Measurements from ENCODE around the gene SLC25A2. TPM values are rescaled to one million over a fixed set of nuclear protein-coding genes. Genes with fewer than 3 reads are reported as not detected.

SLC25A2 gene
- total and polyA plus RNA-seq, 12 donors: 0.07 to 1.5 (median 0.53) TPM; not detected in 5

DNA sequence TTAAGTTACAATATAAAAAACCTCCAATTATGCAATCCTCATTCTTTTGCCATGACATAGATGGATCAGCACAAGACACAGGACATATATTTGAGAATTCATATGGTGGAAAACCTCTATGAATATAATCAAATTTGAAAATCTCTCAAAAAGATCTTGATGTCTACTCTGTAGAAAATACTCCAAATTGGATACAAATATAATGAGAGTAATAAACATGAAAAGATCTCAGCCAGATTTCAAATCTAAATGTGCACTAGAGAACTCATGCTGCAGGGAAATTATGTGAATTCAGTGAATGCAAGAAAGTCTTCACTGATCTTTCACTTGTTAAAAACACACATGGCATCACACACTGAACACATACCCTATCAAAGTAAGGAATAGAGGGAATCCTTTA lies 44.9 kb downstream of the SLC25A2 start:
- peaks cover 19 to 100% (median 77%) of the 10 kb centered on the region in 3 donors for H3K9me3 ChIP-seq (replicated peaks in 1 of 3)
- no peaks in the 10 kb centered on the region for H3K27me3 ChIP-seq
- H3K36me3 ChIP-seq (replicated peaks in 1 of 2): no peaks in the 10 kb centered on the region
- H3K4me3 ChIP-seq: no peak overlapping the region
- DNase-seq: no peak
- intact Hi-C loops (cut with DNase I): no loop called here
- H3K27ac ChIP-seq: no peak overlapping the region
- TF ChIP-seq, protein P1, sequence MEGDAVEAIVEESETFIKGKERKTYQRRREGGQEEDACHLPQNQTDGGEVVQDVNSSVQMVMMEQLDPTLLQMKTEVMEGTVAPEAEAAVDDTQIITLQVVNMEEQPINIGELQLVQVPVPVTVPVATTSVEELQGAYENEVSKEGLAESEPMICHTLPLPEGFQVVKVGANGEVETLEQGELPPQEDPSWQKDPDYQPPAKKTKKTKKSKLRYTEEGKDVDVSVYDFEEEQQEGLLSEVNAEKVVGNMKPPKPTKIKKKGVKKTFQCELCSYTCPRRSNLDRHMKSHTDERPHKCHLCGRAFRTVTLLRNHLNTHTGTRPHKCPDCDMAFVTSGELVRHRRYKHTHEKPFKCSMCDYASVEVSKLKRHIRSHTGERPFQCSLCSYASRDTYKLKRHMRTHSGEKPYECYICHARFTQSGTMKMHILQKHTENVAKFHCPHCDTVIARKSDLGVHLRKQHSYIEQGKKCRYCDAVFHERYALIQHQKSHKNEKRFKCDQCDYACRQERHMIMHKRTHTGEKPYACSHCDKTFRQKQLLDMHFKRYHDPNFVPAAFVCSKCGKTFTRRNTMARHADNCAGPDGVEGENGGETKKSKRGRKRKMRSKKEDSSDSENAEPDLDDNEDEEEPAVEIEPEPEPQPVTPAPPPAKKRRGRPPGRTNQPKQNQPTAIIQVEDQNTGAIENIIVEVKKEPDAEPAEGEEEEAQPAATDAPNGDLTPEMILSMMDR (IDR thresholded peaks at IDR 0.05): no peak
- no peak for TF ChIP-seq POLR2A (IDR thresholded peaks at IDR 0.05)
- H3K4me1 ChIP-seq (replicated peaks in 1 of 2): no peaks in the 10 kb centered on the region

DNA sequence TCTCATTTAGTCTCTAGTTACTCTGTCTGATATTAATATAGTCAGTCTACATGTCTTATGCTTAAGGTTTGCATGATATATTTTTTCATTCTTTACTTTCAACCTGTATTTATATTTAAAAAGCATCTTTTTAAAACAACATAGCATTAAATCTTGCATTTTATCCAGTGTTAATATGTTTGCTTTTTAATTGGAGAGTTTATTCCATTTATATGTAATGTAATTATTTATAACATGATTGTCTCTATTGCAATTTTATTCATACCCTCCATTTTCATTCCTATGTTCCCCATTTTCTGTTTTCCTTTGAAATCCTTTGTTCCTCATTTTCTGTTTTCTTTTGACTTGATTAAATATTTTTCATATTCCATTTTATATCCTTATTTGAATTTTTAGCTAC lies 45.4 kb downstream of the SLC25A2 start:
- Histone ChIP-seq H3K4me1 (replicated peaks in 1 of 2) (no peaks in the 10 kb centered on the region), H3K36me3 (replicated peaks in 1 of 2) (no peaks in the 10 kb centered on the region), H3K27ac (no peak overlapping the region), H3K27me3 (no peaks in the 10 kb centered on the region), H3K4me3 (no peak overlapping the region), H3K9me3 (replicated peaks in 1 of 3) (peaks cover 19 to 99% (median 73%) of the 10 kb centered on the region in 3 donors)
- intact Hi-C loops (cut with DNase I): no loop called here
- TF ChIP-seq, protein P1 (IDR thresholded peaks at IDR 0.05): no peak
- TF ChIP-seq POLR2A (IDR thresholded peaks at IDR 0.05): no peak
- no peak for DNase-seq

Other genes starting within 250 kb of the SLC25A2 start
Only the 30 nearest of the 38 such genes appear.
- gene PCDHB7, start 131.4 kb downstream of the SLC25A2 start, total RNA-seq: 1 to 10 TPM in 6 of 9 donors, under 1 TPM in 3; 0.44 to 2.9 (median 1.6) TPM
- gene PCDHB7, start 131.4 kb downstream of the SLC25A2 start, polyA plus RNA-seq: under 1 TPM; 0.32 to 0.92 (median 0.37) TPM
- gene PCDHB8, start 126.3 kb downstream of the SLC25A2 start, total RNA-seq: 1 to 10 TPM in 4 of 9 donors, under 1 TPM in 5; 0.28 to 3.7 (median 0.99) TPM
- 1 to 10 TPM in 1 of 3 donors, under 1 TPM in 2; 0.03 to 1.3 (median 0.48) TPM for gene PCDHB8, start 126.3 kb downstream of the SLC25A2 start, polyA plus RNA-seq
- gene PCDHB16, start 121.7 kb downstream of the SLC25A2 start, total RNA-seq: 1 to 10 TPM in 7 of 9 donors, under 1 TPM in 2; 0.39 to 3.3 (median 1.5) TPM
- 1 to 10 TPM in 1 of 3 donors, under 1 TPM in 2; 0.67 to 1.4 (median 0.72) TPM for gene PCDHB16, start 121.7 kb downstream of the SLC25A2 start, polyA plus RNA-seq
- gene PCDHB9, start 116.9 kb downstream of the SLC25A2 start, total RNA-seq: 1 to 10 TPM in 3 of 9 donors, under 1 TPM in 6; 0.28 to 2.2 (median 0.52) TPM
- 1 to 10 TPM in 1 of 3 donors, under 1 TPM in 2; 0.27 to 1.3 (median 0.80) TPM for gene PCDHB9, start 116.9 kb downstream of the SLC25A2 start, polyA plus RNA-seq
- 1 to 10 TPM in 3 of 9 donors, under 1 TPM in 6; 0.18 to 2.3 (median 0.61) TPM for gene PCDHB10, start 111.7 kb downstream of the SLC25A2 start, total RNA-seq
- gene PCDHB10, start 111.7 kb downstream of the SLC25A2 start, polyA plus RNA-seq: 1 to 10 TPM in 1 of 3 donors, under 1 TPM in 2; 0.81 to 3.0 (median 0.88) TPM
- gene PCDHB11, start 104.4 kb downstream of the SLC25A2 start, total RNA-seq: 1 to 10 TPM in 7 of 9 donors, under 1 TPM in 2; 0.12 to 7.1 (median 2.5) TPM
- gene PCDHB11, start 104.4 kb downstream of the SLC25A2 start, polyA plus RNA-seq: under 1 TPM; 0.48 to 0.81 (median 0.67) TPM
- gene PCDHB12, start 95.3 kb downstream of the SLC25A2 start, total RNA-seq: 1 to 10 TPM in 7 of 9 donors, under 1 TPM in 2; 0.50 to 3.4 (median 1.5) TPM
- under 1 TPM; 0.40 to 0.97 (median 0.47) TPM for gene PCDHB12, start 95.3 kb downstream of the SLC25A2 start, polyA plus RNA-seq
- gene PCDHB13, start 90.1 kb downstream of the SLC25A2 start, total RNA-seq: 1 to 10 TPM in 8 of 9 donors, under 1 TPM in 1; 0.72 to 7.2 (median 5.9) TPM
- gene PCDHB13, start 90.1 kb downstream of the SLC25A2 start, polyA plus RNA-seq: 1 to 10 TPM; 1.3 to 5.4 (median 1.3) TPM
- 1 to 10 TPM; 1.7 to 7.7 (median 3.7) TPM for gene PCDHB14, start 80.7 kb downstream of the SLC25A2 start, total RNA-seq
- gene PCDHB14, start 80.7 kb downstream of the SLC25A2 start, polyA plus RNA-seq: 1 to 10 TPM; 1.9 to 4.1 (median 2.2) TPM
- gene PCDHB15, start 58.7 kb downstream of the SLC25A2 start, total RNA-seq: 1 to 10 TPM in 7 of 9 donors, under 1 TPM in 2; 0.95 to 3.2 (median 1.4) TPM
- 1 to 10 TPM; 1.2 to 2.2 (median 1.4) TPM for gene PCDHB15, start 58.7 kb downstream of the SLC25A2 start, polyA plus RNA-seq
- gene TAF7, start 16.7 kb upstream of the SLC25A2 start, total RNA-seq: 100 to 1,000 TPM in 1 of 9 donors, 10 to 100 TPM in 8; 38.0 to 111 (median 70.9) TPM
- gene TAF7, start 16.7 kb upstream of the SLC25A2 start, polyA plus RNA-seq: 100 to 1,000 TPM in 1 of 3 donors, 10 to 100 TPM in 2; 23.9 to 132 (median 29.7) TPM
- under 1 TPM; 0.09 to 0.96 (median 0.28) TPM for gene PCDHGA1, start 26.5 kb upstream of the SLC25A2 start, total RNA-seq
- gene PCDHGA1, start 26.5 kb upstream of the SLC25A2 start, polyA plus RNA-seq: under 1 TPM; 0.13 to 0.60 (median 0.32) TPM
- gene PCDHGA2, start 34.7 kb upstream of the SLC25A2 start, total RNA-seq: 1 to 10 TPM in 8 of 9 donors, under 1 TPM in 1; 0.91 to 6.1 (median 2.6) TPM
- gene PCDHGA2, start 34.7 kb upstream of the SLC25A2 start, polyA plus RNA-seq: 1 to 10 TPM in 1 of 3 donors, under 1 TPM in 2; 0.27 to 2.1 (median 0.56) TPM
- 1 to 10 TPM; 1.0 to 6.2 (median 3.0) TPM for gene PCDHGA3, start 39.8 kb upstream of the SLC25A2 start, total RNA-seq
- 1 to 10 TPM in 1 of 3 donors, under 1 TPM in 2; 0.27 to 1.5 (median 0.80) TPM for gene PCDHGA3, start 39.8 kb upstream of the SLC25A2 start, polyA plus RNA-seq
- gene PCDHGB1, start 46.0 kb upstream of the SLC25A2 start, total RNA-seq: 10 to 100 TPM in 2 of 9 donors, 1 to 10 TPM in 7; 1.6 to 16.1 (median 3.1) TPM
- 1 to 10 TPM in 1 of 3 donors, under 1 TPM in 2; 0.20 to 2.2 (median 0.88) TPM for gene PCDHGB1, start 46.0 kb upstream of the SLC25A2 start, polyA plus RNA-seq
- 1 to 10 TPM in 8 of 9 donors, under 1 TPM in 1; 0.97 to 9.5 (median 4.3) TPM for gene PCDHGA4, start 51.0 kb upstream of the SLC25A2 start, total RNA-seq
- 1 to 10 TPM in 1 of 3 donors, under 1 TPM in 2; 0.20 to 2.4 (median 0.64) TPM for gene PCDHGA4, start 51.0 kb upstream of the SLC25A2 start, polyA plus RNA-seq
- 1 to 10 TPM; 1.6 to 6.3 (median 3.4) TPM for gene PCDHGB2, start 55.9 kb upstream of the SLC25A2 start, total RNA-seq
- 1 to 10 TPM in 1 of 3 donors, under 1 TPM in 2; 0.10 to 1.8 (median 0.88) TPM for gene PCDHGB2, start 55.9 kb upstream of the SLC25A2 start, polyA plus RNA-seq
- 1 to 10 TPM in 8 of 9 donors, under 1 TPM in 1; 0.42 to 5.9 (median 2.0) TPM for gene PCDHGA5, start 60.1 kb upstream of the SLC25A2 start, total RNA-seq
- gene PCDHGA5, start 60.1 kb upstream of the SLC25A2 start, polyA plus RNA-seq: under 1 TPM; 0.24 to 0.80 (median 0.79) TPM
- 1 to 10 TPM; 1.4 to 7.1 (median 3.1) TPM for gene PCDHGB3, start 66.2 kb upstream of the SLC25A2 start, total RNA-seq
- gene PCDHGB3, start 66.2 kb upstream of the SLC25A2 start, polyA plus RNA-seq: 1 to 10 TPM in 1 of 3 donors, under 1 TPM in 2; 0.03 to 1.0 (median 0.70) TPM
- gene PCDHGA6, start 69.8 kb upstream of the SLC25A2 start, total RNA-seq: 1 to 10 TPM; 1.8 to 6.6 (median 2.9) TPM
- gene PCDHGA6, start 69.8 kb upstream of the SLC25A2 start, polyA plus RNA-seq: 1 to 10 TPM in 2 of 3 donors, under 1 TPM in 1; 0.57 to 2.1 (median 1.4) TPM
- 1 to 10 TPM in 8 of 9 donors, under 1 TPM in 1; 0.91 to 5.0 (median 1.9) TPM for gene PCDHGA7, start 78.7 kb upstream of the SLC25A2 start, total RNA-seq
- 1 to 10 TPM in 1 of 3 donors, under 1 TPM in 2; 0.37 to 1.4 (median 0.59) TPM for gene PCDHGA7, start 78.7 kb upstream of the SLC25A2 start, polyA plus RNA-seq
- 1 to 10 TPM; 3.3 to 9.1 (median 4.8) TPM for gene PCDHGB4, start 83.6 kb upstream of the SLC25A2 start, total RNA-seq
- gene PCDHGB4, start 83.6 kb upstream of the SLC25A2 start, polyA plus RNA-seq: 1 to 10 TPM in 1 of 3 donors, under 1 TPM in 2; 0.27 to 2.2 (median 0.72) TPM
- 1 to 10 TPM in 4 of 9 donors, under 1 TPM in 5; 0.06 to 4.0 (median 0.94) TPM for gene PCDHGA8, start 88.6 kb upstream of the SLC25A2 start, total RNA-seq
- under 1 TPM; 0.15 to 0.48 (median 0.17) TPM for gene PCDHGA8, start 88.6 kb upstream of the SLC25A2 start, polyA plus RNA-seq
- gene PCDHGB5, start 93.9 kb upstream of the SLC25A2 start, total RNA-seq: 10 to 100 TPM in 5 of 9 donors, 1 to 10 TPM in 4; 5.2 to 15.3 (median 11.7) TPM
- 1 to 10 TPM in 2 of 3 donors, under 1 TPM in 1; 0.40 to 4.5 (median 1.2) TPM for gene PCDHGB5, start 93.9 kb upstream of the SLC25A2 start, polyA plus RNA-seq
- gene PCDHGA9, start 98.7 kb upstream of the SLC25A2 start, total RNA-seq: 1 to 10 TPM; 1.5 to 8.6 (median 5.7) TPM
- gene PCDHGA9, start 98.7 kb upstream of the SLC25A2 start, polyA plus RNA-seq: 1 to 10 TPM in 2 of 3 donors, under 1 TPM in 1; 0.17 to 2.9 (median 1.3) TPM
- 10 to 100 TPM in 5 of 9 donors, 1 to 10 TPM in 4; 2.9 to 15.9 (median 11.5) TPM for gene PCDHGB6, start 104.0 kb upstream of the SLC25A2 start, total RNA-seq
- gene PCDHGB6, start 104.0 kb upstream of the SLC25A2 start, polyA plus RNA-seq: 1 to 10 TPM in 2 of 3 donors, under 1 TPM in 1; 0.61 to 7.2 (median 1.5) TPM
- gene PCDHGA10, start 108.9 kb upstream of the SLC25A2 start, total RNA-seq: 1 to 10 TPM; 4.5 to 9.7 (median 7.7) TPM
- gene PCDHGA10, start 108.9 kb upstream of the SLC25A2 start, polyA plus RNA-seq: 1 to 10 TPM in 2 of 3 donors, under 1 TPM in 1; 0.64 to 2.2 (median 1.5) TPM
- 10 to 100 TPM in 8 of 9 donors, 1 to 10 TPM in 1; 3.9 to 28.1 (median 17.9) TPM for gene PCDHGB7, start 113.6 kb upstream of the SLC25A2 start, total RNA-seq
- 1 to 10 TPM in 2 of 3 donors, under 1 TPM in 1; 0.88 to 8.2 (median 2.7) TPM for gene PCDHGB7, start 113.6 kb upstream of the SLC25A2 start, polyA plus RNA-seq
- 1 to 10 TPM; 1.6 to 4.9 (median 3.2) TPM for gene PCDHGA11, start 117.0 kb upstream of the SLC25A2 start, total RNA-seq
- 1 to 10 TPM in 2 of 3 donors, under 1 TPM in 1; 0.44 to 2.0 (median 1.4) TPM for gene PCDHGA11, start 117.0 kb upstream of the SLC25A2 start, polyA plus RNA-seq
- gene PCDHGA12, start 126.5 kb upstream of the SLC25A2 start, total RNA-seq: 10 to 100 TPM in 8 of 9 donors, 1 to 10 TPM in 1; 2.5 to 29.1 (median 13.9) TPM
- 1 to 10 TPM in 2 of 3 donors, under 1 TPM in 1; 0.34 to 5.6 (median 3.8) TPM for gene PCDHGA12, start 126.5 kb upstream of the SLC25A2 start, polyA plus RNA-seq